NCI-H1436 treated with DMSO at 0.1 percent for 48 hours (cell line): Measurements from ENCODE around the gene PLPP1.
"Not testable (repeated sequence)": the region's sequence is repeated elsewhere in the genome, so short reads cannot be mapped to it uniquely, and the experiment has no call there.

Experiments used
- DNase-seq: peaks from one replicate; lab custom pipeline; 2025; lab: John Stamatoyannopoulos, UW

Gene PLPP1

GRCh38 chr5:55505711-55506110 lies 29.1 kb downstream of the PLPP1 start:
- DNase-seq: not testable (repeated sequence)

DNA sequence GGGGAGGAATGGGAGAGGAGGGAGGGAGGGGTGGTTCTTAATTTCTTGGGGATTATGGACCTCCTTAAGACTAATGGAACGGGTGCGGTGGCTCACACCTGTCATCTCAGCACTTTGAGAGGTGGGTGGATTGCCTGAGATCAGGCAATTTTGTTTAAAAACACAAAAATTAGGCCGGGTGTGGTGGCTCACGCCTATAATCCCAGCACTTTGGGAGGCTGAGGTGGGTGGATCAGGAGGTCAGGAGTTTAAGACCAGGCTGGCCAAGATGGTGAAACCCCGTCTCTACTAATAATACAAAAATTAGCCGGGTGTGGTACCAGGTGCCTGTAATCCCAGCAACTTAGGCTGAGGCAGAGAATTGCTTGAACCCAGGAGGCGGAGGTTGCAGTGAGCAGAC lies 30.8 kb downstream of the PLPP1 start:
- not testable (repeated sequence) for DNase-seq

DNA sequence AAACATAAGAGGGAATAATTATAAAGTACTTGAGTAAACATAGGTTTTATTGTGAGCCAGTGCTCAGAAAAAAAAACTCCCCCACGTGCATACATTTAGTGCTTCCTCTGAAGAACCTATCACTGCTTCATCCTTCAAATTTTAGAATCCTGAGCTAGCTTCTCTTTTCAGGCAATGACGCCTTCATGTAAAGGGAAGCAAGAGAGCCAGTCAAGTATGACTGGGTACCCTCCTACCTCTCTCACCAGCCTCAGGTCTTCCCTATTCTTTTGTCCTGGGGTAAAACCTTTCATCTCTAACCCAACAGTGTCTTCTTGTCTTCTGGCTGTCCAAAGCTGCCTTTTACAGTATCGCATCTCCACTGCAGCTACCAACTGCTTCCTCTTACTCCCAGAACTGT lies 32.0 kb downstream of the PLPP1 start:
- DNase-seq: no peak

- DNase-seq: no peak
These were observed 36.3 kb downstream of the PLPP1 start for GRCh38 chr5:55498457-55498856.

DNA sequence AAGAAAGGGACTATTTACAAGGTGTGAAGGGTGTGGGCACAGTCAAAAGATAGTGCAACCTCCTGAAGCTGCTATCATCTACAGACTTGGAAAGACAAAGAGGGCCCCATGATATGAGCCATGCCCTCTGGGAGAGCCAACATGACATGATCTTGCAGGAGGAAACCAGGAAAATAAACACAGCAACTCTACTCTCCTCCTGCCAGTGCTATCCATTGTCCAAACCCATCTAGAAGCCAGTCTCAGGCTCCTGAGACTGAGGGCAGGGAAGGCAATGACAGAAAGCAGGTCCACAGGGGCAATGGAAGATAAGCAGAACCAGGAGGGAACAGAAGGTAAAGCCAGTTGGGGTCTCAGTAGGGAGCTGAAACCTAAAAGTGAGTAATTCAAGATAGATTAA lies 37.1 kb downstream of the PLPP1 start:
- DNase-seq: no peak

DNA sequence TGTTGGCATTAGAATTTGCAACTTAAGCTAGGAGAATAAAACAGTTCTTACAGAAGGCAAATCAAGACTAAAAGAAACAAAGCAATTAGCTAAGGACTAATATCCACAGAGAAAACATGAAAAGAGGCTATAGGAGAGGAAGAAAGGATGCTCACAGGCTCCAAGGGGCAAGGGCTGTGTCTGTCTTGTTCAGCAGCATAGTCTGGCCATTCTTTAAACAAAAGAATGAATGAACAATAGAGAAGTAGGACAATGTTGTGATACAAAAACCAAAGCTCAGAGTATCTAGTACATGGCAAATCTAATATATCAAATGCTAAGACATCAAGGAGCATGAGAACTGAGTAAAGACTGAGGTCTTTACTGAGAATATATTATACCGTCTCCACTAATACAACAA lies 39.5 kb downstream of the PLPP1 start:
- DNase-seq: no peak

- no peak for DNase-seq
These were observed 42.3 kb downstream of the PLPP1 start for GRCh38 chr5:55492449-55492848.

GRCh38 chr5:55485073-55485472 lies 49.7 kb downstream of the PLPP1 start:
- DNase-seq: no peak

DNA sequence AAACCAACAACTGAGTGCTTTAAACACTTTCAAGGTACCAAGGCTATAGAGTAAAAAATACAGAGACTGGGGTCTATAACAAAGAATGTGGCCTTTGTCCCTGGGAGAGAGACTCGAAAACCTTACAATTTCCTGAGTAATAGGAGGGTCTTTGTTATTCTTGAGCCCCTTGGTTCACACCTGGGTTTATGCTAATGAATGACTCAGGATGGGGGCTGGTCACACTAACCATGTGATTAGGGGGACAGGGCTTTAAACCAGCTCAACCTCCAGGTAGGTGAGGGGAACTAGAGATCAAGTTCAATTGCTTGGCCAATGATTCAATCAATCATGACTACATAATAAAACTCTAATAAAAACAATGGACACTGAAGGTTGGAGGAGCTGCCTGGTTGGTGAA lies 50.2 kb downstream of the PLPP1 start:
- DNase-seq: no peak

- DNase-seq: no peak
These were observed 50.9 kb downstream of the PLPP1 start for GRCh38 chr5:55483885-55484284.

- DNase-seq: no peak
These were observed 53.4 kb downstream of the PLPP1 start for GRCh38 chr5:55481293-55481855.

- DNase-seq: no peak
These were observed 54.0 kb downstream of the PLPP1 start for GRCh38 chr5:55480781-55481180.

DNA sequence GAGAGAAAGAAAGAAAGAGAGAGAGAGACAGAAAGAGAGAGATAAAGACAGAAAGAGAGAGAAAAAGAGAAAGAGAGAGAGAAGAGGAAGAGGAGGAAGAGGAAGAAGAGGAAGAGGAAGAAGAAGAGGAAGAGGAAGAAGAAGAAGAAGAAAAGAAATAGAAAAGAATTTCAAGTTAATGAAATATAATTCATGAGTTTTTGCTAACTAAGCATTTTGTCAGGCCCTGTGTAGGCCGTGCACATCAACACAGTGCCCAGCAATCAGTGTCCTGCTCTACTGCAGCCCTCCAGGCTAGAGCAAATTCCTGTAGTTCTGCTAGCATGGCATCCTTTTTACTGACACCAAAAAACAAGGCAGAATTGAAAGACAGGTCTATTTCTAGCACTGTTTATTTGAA lies 62.1 kb downstream of the PLPP1 start:
- no peak for DNase-seq

GRCh38 chr5:55471468-55471867 lies 63.3 kb downstream of the PLPP1 start:
- DNase-seq: no peak

GRCh38 chr5:55470282-55470681 lies 64.5 kb downstream of the PLPP1 start:
- DNase-seq: no peak

DNA sequence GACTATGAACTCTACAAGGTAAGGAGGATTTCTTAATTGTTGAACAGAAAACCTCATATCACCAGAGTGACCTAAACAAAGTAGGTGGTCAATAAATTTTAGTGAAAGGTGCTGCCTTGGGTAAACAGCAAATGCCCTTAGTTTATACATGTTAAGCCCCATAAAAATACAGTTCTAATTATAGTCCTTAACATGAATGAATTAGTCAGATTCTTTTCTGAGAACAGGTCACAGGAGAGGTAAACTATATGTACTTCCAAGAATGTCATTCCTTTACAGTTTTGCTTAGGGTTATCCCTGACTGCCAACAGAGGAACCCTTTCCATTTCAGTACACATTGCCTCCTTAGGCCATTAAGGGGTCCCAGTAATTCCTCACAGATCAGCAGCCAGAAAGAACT lies 64.9 kb downstream of the PLPP1 start:
- no peak for DNase-seq

GRCh38 chr5:55467862-55468551 lies 66.8 kb downstream of the PLPP1 start:
- no peak for DNase-seq

GRCh38 chr5:55463613-55464012 lies 71.2 kb downstream of the PLPP1 start:
- no peak for DNase-seq

DNA sequence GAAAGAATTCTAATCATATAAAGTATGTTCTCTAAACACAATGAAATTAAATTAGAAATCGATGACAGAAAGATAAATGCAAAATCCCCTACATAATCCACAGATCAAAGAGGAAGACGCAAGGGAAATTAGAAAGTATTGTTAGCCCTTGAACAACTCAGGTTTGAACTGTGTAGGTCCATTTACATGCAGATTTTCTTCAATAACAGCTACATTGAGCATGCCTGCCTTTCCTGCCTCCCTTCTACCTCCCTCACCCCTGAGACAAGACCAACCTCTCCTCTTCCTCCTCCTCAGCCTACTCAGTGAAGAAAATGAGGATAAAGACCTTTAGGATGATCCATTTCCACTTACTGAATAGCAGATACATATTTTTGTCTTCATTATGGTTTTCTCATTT lies 75.2 kb downstream of the PLPP1 start:
- DNase-seq: no peak

DNA sequence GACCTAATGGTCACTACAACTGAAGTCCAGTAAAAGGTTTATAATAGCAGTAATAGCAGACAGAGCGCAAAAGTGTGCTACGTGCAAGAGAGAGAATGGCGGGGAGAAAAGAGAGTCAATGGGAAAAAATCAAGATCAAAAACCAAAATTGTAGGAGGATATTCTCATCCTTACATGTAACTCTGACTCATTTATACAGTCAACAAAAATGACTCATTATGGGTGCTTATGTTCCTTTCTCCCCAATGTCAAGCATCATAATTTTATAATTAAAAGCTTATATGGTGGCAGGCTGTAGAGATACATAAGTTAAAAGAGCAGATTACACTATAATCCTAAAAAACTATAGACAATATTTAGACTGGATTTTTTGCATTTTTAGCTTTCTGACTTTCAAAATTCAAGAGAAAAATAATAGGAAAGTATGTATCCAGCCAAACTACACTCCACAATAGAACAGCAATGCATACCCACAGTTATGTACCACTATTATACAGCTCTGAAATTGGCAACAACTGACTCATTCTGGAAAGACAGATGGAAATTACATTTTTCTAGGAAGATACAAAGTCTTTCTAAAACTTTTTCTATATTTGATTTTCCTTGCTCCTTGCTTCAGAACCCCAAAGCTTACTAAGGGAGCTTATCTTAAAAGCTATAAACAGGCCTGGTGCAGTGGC lies 78.4 kb downstream of the PLPP1 start:
- no peak for DNase-seq

GRCh38 chr5:55454282-55454681 lies 80.5 kb downstream of the PLPP1 start:
- no peak for DNase-seq

DNA sequence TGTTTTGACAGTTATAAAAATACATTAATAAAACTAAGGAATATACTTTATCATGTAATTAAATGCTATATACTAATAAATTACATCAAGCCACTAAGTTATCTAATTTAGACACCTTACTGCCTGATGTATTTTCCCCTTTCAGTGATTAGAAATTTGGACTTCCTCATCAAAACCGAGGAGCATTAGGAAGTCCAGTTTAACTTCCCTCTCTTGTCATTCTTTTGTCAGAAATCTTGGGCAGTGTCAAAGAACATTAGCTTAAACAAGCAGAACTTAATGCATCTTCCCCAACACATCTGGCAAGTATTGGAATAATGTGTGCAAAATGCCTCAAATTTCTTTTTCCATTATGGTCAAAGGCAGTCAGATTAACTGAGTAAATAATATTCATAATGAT lies 81.6 kb downstream of the PLPP1 start:
- DNase-seq: no peak

- DNase-seq: no peak
These were observed 82.8 kb downstream of the PLPP1 start for GRCh38 chr5:55451976-55452375.
